Measurements from ENCODE around the gene ASB1. TPM values are rescaled to one million over a fixed set of nuclear protein-coding genes. Genes with fewer than 3 reads are reported as not detected.

The ASB1 gene
- total RNA-seq, 3 donors from 2014 or later, result 11.2 to 18.7 (median 18.4) TPM

GRCh38 chr2:238420878-238421694, 5.6 kb upstream of the ASB1 start:
- no peak for TF ChIP-seq POLR2A (IDR thresholded peaks at IDR 0.05)
- no peak for TF ChIP-seq POLR2AphosphoS5 (IDR thresholded peaks at IDR 0.05)
- TF ChIP-seq CTCF (IDR thresholded peaks at IDR 0.05), result no peak
- H3K4me3 ChIP-seq, result no peak overlapping the region
- no peaks in the 10 kb centered on the region for H3K4me1 ChIP-seq
- intact Hi-C loops (cut with DNase I; ENCODE audit: low total_unique reads), result no loop called here
- DNase-seq (ENCODE audit: low spot score in 2 of 2), result peak in 1 of 2 donors; percentile 83
- H3K27me3 ChIP-seq, result no peaks in the 10 kb centered on the region
- H3K36me3 ChIP-seq, result no peaks in the 10 kb centered on the region
- H3K27ac ChIP-seq, result peak overlapping the region; percentile 79 to 80
- no peaks in the 10 kb centered on the region for H3K9me3 ChIP-seq

- Histone ChIP-seq H3K27ac (peak overlapping the region; percentile 79 to 80), H3K36me3 (no peaks in the 10 kb centered on the region), H3K9me3 (no peaks in the 10 kb centered on the region), H3K4me3 (no peak overlapping the region), H3K27me3 (no peaks in the 10 kb centered on the region), H3K4me1 (no peaks in the 10 kb centered on the region)
- no peak for TF ChIP-seq POLR2A (IDR thresholded peaks at IDR 0.05)
- no peak for TF ChIP-seq POLR2AphosphoS5 (IDR thresholded peaks at IDR 0.05)
- TF ChIP-seq CTCF (IDR thresholded peaks at IDR 0.05), result no peak
- intact Hi-C loops (cut with DNase I; ENCODE audit: low total_unique reads), result no loop called here
- DNase-seq (ENCODE audit: low spot score in 2 of 2), result no peak
These were observed 5.1 kb upstream of the ASB1 start for GRCh38 chr2:238421695-238422035.

GRCh38 chr2:238422285-238422684, 4.4 kb upstream of the ASB1 start:
- Histone ChIP-seq H3K4me1 (no peaks in the 10 kb centered on the region), H3K4me3 (no peak overlapping the region), H3K27me3 (no peaks in the 10 kb centered on the region), H3K27ac (peak overlapping the region in 1 of 2 donors; percentile 79), H3K36me3 (no peaks in the 10 kb centered on the region), H3K9me3 (no peaks in the 10 kb centered on the region)
- TF ChIP-seq POLR2A (IDR thresholded peaks at IDR 0.05) (no peak), CTCF (IDR thresholded peaks at IDR 0.05) (no peak), POLR2AphosphoS5 (IDR thresholded peaks at IDR 0.05) (no peak)
- DNase-seq (ENCODE audit: low spot score in 2 of 2), result no peak
- intact Hi-C loops (cut with DNase I; ENCODE audit: low total_unique reads), result no loop called here

DNA sequence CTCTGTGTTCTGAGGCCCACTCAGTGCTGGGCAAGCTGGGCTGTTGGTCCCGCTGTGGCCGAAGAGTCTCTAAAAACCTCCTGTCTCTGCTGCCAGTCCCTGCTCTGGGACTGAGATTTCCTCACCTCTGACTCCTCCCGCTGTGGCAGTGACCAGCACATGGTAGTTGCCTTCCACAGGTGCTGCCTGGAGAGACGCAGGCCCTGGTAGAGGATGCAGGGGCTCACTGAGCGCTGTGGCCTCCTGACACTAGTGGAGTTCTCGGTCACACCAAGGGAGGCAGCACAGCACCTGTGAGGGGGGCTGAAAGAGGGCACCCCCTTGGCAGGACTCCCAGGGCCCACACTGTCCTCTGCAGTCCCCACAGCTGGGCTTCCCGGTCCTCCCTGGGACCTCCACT, 3.8 kb upstream of the ASB1 start:
- TF ChIP-seq POLR2AphosphoS5 (IDR thresholded peaks at IDR 0.05) (no peak), POLR2A (IDR thresholded peaks at IDR 0.05) (no peak), CTCF (IDR thresholded peaks at IDR 0.05) (no peak)

DNA sequence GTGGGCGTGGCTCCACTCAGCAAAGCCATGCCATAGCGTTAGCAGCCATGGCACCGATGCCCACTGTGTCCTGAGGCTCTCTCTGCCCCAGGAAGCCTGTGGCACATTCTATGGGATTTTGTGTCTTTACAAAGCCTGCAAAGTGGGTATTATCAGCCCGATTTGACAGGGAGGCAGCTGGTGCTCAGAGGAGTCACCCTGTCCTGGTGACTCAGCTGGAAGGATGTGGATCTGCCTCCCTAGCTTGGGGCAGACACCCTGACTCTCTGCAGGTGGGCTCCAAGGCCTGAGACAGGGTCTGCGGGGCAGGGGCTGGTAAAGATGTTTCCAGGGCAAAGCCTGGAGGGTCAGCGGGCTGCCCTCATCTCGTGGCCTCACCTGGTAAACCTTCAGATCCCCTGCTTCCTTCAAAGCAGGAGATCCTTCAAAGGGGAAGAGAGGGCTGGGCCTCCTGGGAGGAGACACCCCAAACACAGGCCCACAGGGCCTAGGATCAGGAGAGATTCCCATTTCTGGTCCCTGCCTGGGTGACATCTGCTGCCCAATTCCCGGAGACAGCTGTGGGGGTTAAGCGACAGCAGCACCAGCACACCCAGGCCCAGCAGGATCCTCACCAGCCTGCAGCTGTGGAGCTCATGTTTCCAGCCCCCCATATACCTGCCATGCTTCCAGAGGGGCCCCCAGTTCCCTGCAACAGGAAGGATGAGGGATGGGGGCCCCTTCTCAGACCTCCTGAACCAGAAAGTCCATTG, 3.0 kb upstream of the ASB1 start:
- DNase-seq (ENCODE audit: low spot score in 2 of 2), result no peak
- Histone ChIP-seq H3K4me1 (no peaks in the 10 kb centered on the region), H3K36me3 (no peaks in the 10 kb centered on the region), H3K27me3 (no peaks in the 10 kb centered on the region), H3K27ac (peak overlapping the region in 1 of 2 donors; percentile 33), H3K4me3 (no peak overlapping the region), H3K9me3 (no peaks in the 10 kb centered on the region)
- TF ChIP-seq CTCF (IDR thresholded peaks at IDR 0.05), result no peak
- TF ChIP-seq POLR2A (IDR thresholded peaks at IDR 0.05), result no peak
- no peak for TF ChIP-seq POLR2AphosphoS5 (IDR thresholded peaks at IDR 0.05)
- intact Hi-C loops (cut with DNase I; ENCODE audit: low total_unique reads), result no loop called here

More for the DNA sequence above, 3.8 kb upstream of the ASB1 start:
- no peaks in the 10 kb centered on the region for H3K4me1 ChIP-seq
- no peaks in the 10 kb centered on the region for H3K9me3 ChIP-seq
- no peak for DNase-seq (ENCODE audit: low spot score in 2 of 2)
- H3K27me3 ChIP-seq, result no peaks in the 10 kb centered on the region
- intact Hi-C loops (cut with DNase I; ENCODE audit: low total_unique reads), result no loop called here
- no peak overlapping the region for H3K27ac ChIP-seq
- no peak overlapping the region for H3K4me3 ChIP-seq
- H3K36me3 ChIP-seq, result no peaks in the 10 kb centered on the region
